ACC112 (cell line): Measurements from ENCODE around the gene NECTIN1.

ENCODE experiments used
- H2AFZ ChIP-seq: fragments of 200-600 bp; sonication (generic); one replicate; pipeline ENCODE4 v1.6.0; 2017; ENCODE audit warnings: antibody characterized with exemption, low read length; ENCODE audit not compliant: unreplicated experiment
- H3K27ac ChIP-seq: fragments of 200-600 bp; sonication (generic); 2 replicates; pipeline ENCODE4 v1.5.1; 2014; ENCODE audit warnings: low read depth, mild to moderate bottlenecking, antibody characterized with exemption, low read length, moderate library complexity
- H3K27me3 ChIP-seq: fragments of 200-600 bp; sonication (generic); 2 replicates; pipeline ENCODE4 v1.6.1; 2014; ENCODE audit warnings: mild to moderate bottlenecking, antibody characterized with exemption, low read length, moderate library complexity, mixed read lengths; ENCODE audit not compliant: insufficient read depth
- H3K36me3 ChIP-seq: fragments of 200-600 bp; sonication (generic); 2 replicates; pipeline ENCODE4 v1.6.1; 2016; ENCODE audit warnings: mild to moderate bottlenecking, antibody characterized with exemption, low read length, moderate library complexity, mixed read lengths; ENCODE audit not compliant: insufficient read depth
- H3K4me1 ChIP-seq: fragments of 200-600 bp; sonication (generic); one replicate; pipeline ENCODE4 v1.6.1; 2016; ENCODE audit warnings: low read length, mixed read lengths; ENCODE audit not compliant: insufficient read depth, unreplicated experiment, control insufficient read depth
- H3K4me3 ChIP-seq: fragments of 200-600 bp; sonication (generic); 2 replicates; pipeline ENCODE4 v1.5.1; 2014; ENCODE audit warnings: mild to moderate bottlenecking, low read depth, low read length
- H3K79me2 ChIP-seq: fragments of 200-600 bp; sonication (generic); one replicate; pipeline ENCODE4 v1.6.0; 2016; ENCODE audit warnings: low read length; ENCODE audit not compliant: control insufficient read depth, unreplicated experiment, insufficient read depth

The NECTIN1 gene

GRCh38 chr11:119669487-119669886 is 59.5 kb downstream of the NECTIN1 start:
- no peaks in the 10 kb centered on the region for H3K79me2 ChIP-seq
- H3K4me1 ChIP-seq: peaks cover 12% of the 10 kb centered on the region
- H2AFZ ChIP-seq: no peak overlapping the region
- H3K36me3 ChIP-seq: no peaks in the 10 kb centered on the region
- no peaks in the 10 kb centered on the region for H3K27me3 ChIP-seq
- no peak overlapping the region for H3K4me3 ChIP-seq
- H3K27ac ChIP-seq: no peak overlapping the region

GRCh38 chr11:119668676-119669075 is 60.3 kb downstream of the NECTIN1 start:
- Histone ChIP-seq H3K4me3 (no peak overlapping the region), H3K27ac (no peak overlapping the region), H3K79me2 (no peaks in the 10 kb centered on the region), H3K36me3 (no peaks in the 10 kb centered on the region), H3K4me1 (peaks cover 12% of the 10 kb centered on the region), H2AFZ (no peak overlapping the region), H3K27me3 (no peaks in the 10 kb centered on the region)

GRCh38 chr11:119666463-119667131 is 62.4 kb downstream of the NECTIN1 start:
- H3K36me3 ChIP-seq: no peaks in the 10 kb centered on the region
- no peaks in the 10 kb centered on the region for H3K79me2 ChIP-seq
- peaks cover 8% of the 10 kb centered on the region for H3K4me1 ChIP-seq
- no peaks in the 10 kb centered on the region for H3K27me3 ChIP-seq
- no peak overlapping the region for H2AFZ ChIP-seq
- no peak overlapping the region for H3K4me3 ChIP-seq
- no peak overlapping the region for H3K27ac ChIP-seq

GRCh38 chr11:119666061-119666460 is 62.9 kb downstream of the NECTIN1 start:
- Histone ChIP-seq H3K79me2 (no peaks in the 10 kb centered on the region), H3K4me1 (peaks cover 2% of the 10 kb centered on the region), H3K27ac (no peak overlapping the region), H3K36me3 (no peaks in the 10 kb centered on the region), H3K27me3 (no peaks in the 10 kb centered on the region), H2AFZ (no peak overlapping the region), H3K4me3 (no peak overlapping the region)

GRCh38 chr11:119664701-119665420 is 64.1 kb downstream of the NECTIN1 start:
- no peak overlapping the region for H2AFZ ChIP-seq
- H3K27ac ChIP-seq: no peak overlapping the region
- H3K4me1 ChIP-seq: no peaks in the 10 kb centered on the region
- no peaks in the 10 kb centered on the region for H3K36me3 ChIP-seq
- no peak overlapping the region for H3K4me3 ChIP-seq
- no peaks in the 10 kb centered on the region for H3K79me2 ChIP-seq
- no peaks in the 10 kb centered on the region for H3K27me3 ChIP-seq

GRCh38 chr11:119664063-119664572 is 64.9 kb downstream of the NECTIN1 start:
- no peak overlapping the region for H2AFZ ChIP-seq
- H3K4me3 ChIP-seq: no peak overlapping the region
- no peaks in the 10 kb centered on the region for H3K27me3 ChIP-seq
- no peaks in the 10 kb centered on the region for H3K4me1 ChIP-seq
- H3K79me2 ChIP-seq: no peaks in the 10 kb centered on the region
- H3K36me3 ChIP-seq: no peaks in the 10 kb centered on the region
- H3K27ac ChIP-seq: no peak overlapping the region

- Histone ChIP-seq H3K4me3 (no peak overlapping the region), H3K4me1 (no peaks in the 10 kb centered on the region), H3K79me2 (no peaks in the 10 kb centered on the region), H3K27me3 (no peaks in the 10 kb centered on the region), H3K27ac (no peak overlapping the region), H2AFZ (no peak overlapping the region), H3K36me3 (no peaks in the 10 kb centered on the region)
These were observed 65.7 kb downstream of the NECTIN1 start for GRCh38 chr11:119663279-119663678.

- Histone ChIP-seq H3K4me3 (no peak overlapping the region), H3K27me3 (no peaks in the 10 kb centered on the region), H3K27ac (no peak overlapping the region), H3K36me3 (no peaks in the 10 kb centered on the region), H2AFZ (no peak overlapping the region), H3K79me2 (no peaks in the 10 kb centered on the region), H3K4me1 (no peaks in the 10 kb centered on the region)
These were observed 67.8 kb downstream of the NECTIN1 start for GRCh38 chr11:119661226-119661625.

- no peak overlapping the region for H3K4me3 ChIP-seq
- no peak overlapping the region for H2AFZ ChIP-seq
- H3K36me3 ChIP-seq: no peaks in the 10 kb centered on the region
These were observed 68.9 kb downstream of the NECTIN1 start for GRCh38 chr11:119659971-119660723.

GRCh38 chr11:119652907-119653659 is 75.9 kb downstream of the NECTIN1 start:
- Histone ChIP-seq H3K36me3 (no peaks in the 10 kb centered on the region), H2AFZ (no peak overlapping the region), H3K4me3 (no peak overlapping the region), H3K79me2 (no peaks in the 10 kb centered on the region), H3K27me3 (no peaks in the 10 kb centered on the region; the same call in 1 of the 2 replicates), H3K27ac (no peak overlapping the region), H3K4me1 (peaks cover 14% of the 10 kb centered on the region)

More at GRCh38 chr11:119659971-119660723, 68.9 kb downstream of the NECTIN1 start:
- no peak overlapping the region for H3K27ac ChIP-seq
- H3K79me2 ChIP-seq: no peaks in the 10 kb centered on the region
- H3K27me3 ChIP-seq: no peaks in the 10 kb centered on the region; the same call in 1 of the 2 replicates
- H3K4me1 ChIP-seq: no peaks in the 10 kb centered on the region
